ENCODE results near the gene BSDC1.

DNA sequence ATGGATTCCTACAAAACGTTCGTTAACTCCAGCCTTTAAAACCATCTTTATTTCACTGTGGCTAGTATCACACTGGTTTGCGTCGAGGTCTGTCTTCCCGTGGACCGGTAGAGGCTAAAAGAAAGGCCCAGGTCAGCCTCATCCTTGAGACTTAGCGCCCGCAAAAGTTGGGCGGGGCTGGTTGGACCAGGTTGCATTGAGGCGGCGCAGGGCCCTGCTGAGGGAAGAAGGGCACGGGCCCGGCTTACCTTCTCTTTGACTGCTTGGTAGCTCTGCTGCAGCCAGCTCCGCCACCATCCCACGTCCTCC is 455 bp downstream of the BSDC1 start:
- TF ChIP-seq CTCF (IDR thresholded peaks at IDR 0.05), result no peak
- TF ChIP-seq POLR2A (IDR thresholded peaks at IDR 0.05), result no peak
